Subcutaneous abdominal adipose tissue (tissue), 5 donors: ENCODE measurements around the gene RNF112.

Experiments used
- H3K27ac ChIP-seq: one replicate; pipeline ENCODE4 v1.7.0; 2013; ENCODE audit warnings: low read depth, mild to moderate bottlenecking, inconsistent platforms, low read length, moderate library complexity
- H3K27me3 ChIP-seq, 5 donors: one replicate each; pipeline ENCODE4 v1.7.0; 2013; ENCODE audit warnings: low read length in 5 of 5, inconsistent platforms in 1 of 5; ENCODE audit not compliant: control insufficient read depth in 5 of 5, insufficient read depth in 4 of 5
- H3K36me3 ChIP-seq, 5 donors: one replicate each; pipeline ENCODE4 v1.7.0; 2013; ENCODE audit warnings: low read length in 5 of 5; ENCODE audit not compliant: control insufficient read depth in 5 of 5, insufficient read depth in 5 of 5
- H3K4me1 ChIP-seq, 5 donors: one replicate each; pipeline ENCODE4 v1.7.0; 2013; ENCODE audit warnings: low read length in 5 of 5, mild to moderate bottlenecking in 3 of 5, moderate library complexity in 1 of 5; ENCODE audit not compliant: control insufficient read depth in 5 of 5, insufficient read depth in 5 of 5
- H3K4me3 ChIP-seq, 5 donors: one replicate each; pipeline ENCODE4 v1.7.0; 2013; ENCODE audit warnings: low read length in 5 of 5, low read depth in 1 of 5
- H3K9ac ChIP-seq, 5 donors: one replicate each; pipeline ENCODE4 v1.7.0; 2013; ENCODE audit warnings: low read length in 5 of 5, mild to moderate bottlenecking in 4 of 5, moderate library complexity in 3 of 5
- H3K9me3 ChIP-seq, 5 donors: one replicate each; pipeline ENCODE4 v1.7.0; 2013; ENCODE audit warnings: low read length in 5 of 5; ENCODE audit not compliant: control insufficient read depth in 5 of 5
- donor health status: healthy.
- donor health status: healthy.
- donor health status: healthy.
- donor health status: healthy.
- donor health status: healthy.

The RNF112 gene

DNA sequence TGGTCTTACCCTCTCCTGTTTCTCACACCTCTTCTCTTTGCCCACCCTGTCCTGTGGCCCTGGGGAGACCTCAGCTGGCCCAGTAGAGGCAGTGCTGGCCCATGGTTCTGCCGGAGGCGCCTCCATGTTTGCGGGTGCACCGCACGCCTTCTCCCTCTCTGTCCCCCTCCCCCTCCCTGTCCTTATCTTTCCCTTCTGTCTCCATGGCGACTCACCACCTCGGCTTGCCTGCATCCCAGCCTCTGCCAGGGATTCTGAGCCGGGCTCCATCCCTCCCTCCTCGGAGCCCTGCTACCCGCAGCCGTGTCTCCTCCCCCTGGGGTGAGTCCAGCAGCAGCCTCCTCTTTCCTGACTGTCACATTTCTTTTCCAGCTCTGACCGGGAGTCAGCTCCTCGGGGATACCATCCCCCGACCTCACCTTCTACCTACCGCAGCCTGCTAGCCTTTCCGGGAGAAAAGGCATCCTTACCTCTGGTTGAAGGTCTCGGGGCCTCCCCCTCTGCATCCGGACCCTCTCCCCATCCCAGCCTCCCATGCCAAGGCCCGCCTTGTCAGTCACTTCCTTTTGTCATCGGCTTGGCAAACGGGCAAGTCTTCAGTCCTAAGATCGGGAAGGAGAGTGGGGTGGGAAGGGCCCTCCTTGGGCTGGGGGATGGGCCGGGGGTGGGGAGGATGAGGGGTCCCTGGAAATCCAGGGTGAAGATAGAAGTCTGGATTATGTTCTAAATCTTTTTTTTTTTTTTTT lies at the start of gene RNF112:
Gene RNF112, plus strand, starts transcription at position 358 of the 746 bp plus-strand sequence. Its CDS starts 177 bp downstream, at position 535.
- peak within 1 kb of the TSS in 1 of 5 donors; percentile 13 for H3K9ac ChIP-seq
- H3K9me3 ChIP-seq = no peaks in the 10 kb centered on the region
- peaks cover 0 to 13% (median 0%) of the 10 kb centered on the region in 5 donors for H3K4me1 ChIP-seq
- no peak within 1 kb of the TSS for H3K27ac ChIP-seq
- peak within 1 kb of the TSS in 2 of 5 donors; percentile 34 to 58 for H3K4me3 ChIP-seq
- H3K27me3 ChIP-seq = peaks cover 0 to 10% (median 3%) of the 10 kb centered on the region in 5 donors
- no peaks in the 10 kb centered on the region for H3K36me3 ChIP-seq

GRCh38 chr17:19361326-19361725 lies 49.7 kb upstream of the RNF112 start:
- H3K9ac ChIP-seq = peak overlapping the region in 1 of 5 donors; percentile 22
- H3K4me3 ChIP-seq = no peak overlapping the region
- H3K4me1 ChIP-seq = peaks cover 2 to 19% (median 15%) of the 10 kb centered on the region in 5 donors
- H3K36me3 ChIP-seq = peaks cover 0 to 4% (median 3%) of the 10 kb centered on the region in 5 donors
- no peaks in the 10 kb centered on the region for H3K9me3 ChIP-seq
- H3K27ac ChIP-seq = no peak overlapping the region
- no peaks in the 10 kb centered on the region for H3K27me3 ChIP-seq

GRCh38 chr17:19361944-19362276 lies 49.1 kb upstream of the RNF112 start:
- Histone ChIP-seq H3K4me1 (peaks cover 2 to 19% (median 15%) of the 10 kb centered on the region in 5 donors), H3K27ac (peak overlapping the region; percentile 67), H3K4me3 (peak overlapping the region; percentile 62 to 87 (median 82)), H3K9ac (peak overlapping the region in 3 of 5 donors; percentile 22 to 60 (median 56)), H3K36me3 (peaks cover 0 to 4% (median 0%) of the 10 kb centered on the region in 5 donors), H3K27me3 (no peaks in the 10 kb centered on the region), H3K9me3 (no peaks in the 10 kb centered on the region)

- Histone ChIP-seq H3K9ac (peak within 1 kb of the TSS in 3 of 5 donors; percentile 56 to 77 (median 60)), H3K27ac (peak within 1 kb of the TSS; percentile 67), H3K27me3 (no peaks in the 10 kb centered on the region)
Measured at GRCh38 chr17:19362277-19363113, 48.5 kb upstream of the RNF112 start, which contains the start of gene B9D1. Gene B9D1 (minus strand): TSS chr17:19362723. CDS start chr17:19362569, 154 bp downstream.

GRCh38 chr17:19363114-19363438 lies 48.0 kb upstream of the RNF112 start:
- no peak overlapping the region for H3K27ac ChIP-seq
- H3K36me3 ChIP-seq = no peaks in the 10 kb centered on the region
- no peaks in the 10 kb centered on the region for H3K9me3 ChIP-seq
- H3K4me3 ChIP-seq = peak overlapping the region in 4 of 5 donors; percentile 79 to 87 (median 82)
- peak overlapping the region in 1 of 5 donors; percentile 53 for H3K9ac ChIP-seq
- H3K4me1 ChIP-seq = peaks cover 2 to 19% (median 15%) of the 10 kb centered on the region in 5 donors
- no peaks in the 10 kb centered on the region for H3K27me3 ChIP-seq

More at GRCh38 chr17:19362277-19363113, 48.5 kb upstream of the RNF112 start, which contains the start of gene B9D1:
- Histone ChIP-seq H3K4me3 (peak within 1 kb of the TSS; percentile 62 to 87 (median 82)), H3K9me3 (no peaks in the 10 kb centered on the region), H3K4me1 (peaks cover 2 to 19% (median 15%) of the 10 kb centered on the region in 5 donors), H3K36me3 (peaks cover 0 to 3% (median 0%) of the 10 kb centered on the region in 5 donors)

DNA sequence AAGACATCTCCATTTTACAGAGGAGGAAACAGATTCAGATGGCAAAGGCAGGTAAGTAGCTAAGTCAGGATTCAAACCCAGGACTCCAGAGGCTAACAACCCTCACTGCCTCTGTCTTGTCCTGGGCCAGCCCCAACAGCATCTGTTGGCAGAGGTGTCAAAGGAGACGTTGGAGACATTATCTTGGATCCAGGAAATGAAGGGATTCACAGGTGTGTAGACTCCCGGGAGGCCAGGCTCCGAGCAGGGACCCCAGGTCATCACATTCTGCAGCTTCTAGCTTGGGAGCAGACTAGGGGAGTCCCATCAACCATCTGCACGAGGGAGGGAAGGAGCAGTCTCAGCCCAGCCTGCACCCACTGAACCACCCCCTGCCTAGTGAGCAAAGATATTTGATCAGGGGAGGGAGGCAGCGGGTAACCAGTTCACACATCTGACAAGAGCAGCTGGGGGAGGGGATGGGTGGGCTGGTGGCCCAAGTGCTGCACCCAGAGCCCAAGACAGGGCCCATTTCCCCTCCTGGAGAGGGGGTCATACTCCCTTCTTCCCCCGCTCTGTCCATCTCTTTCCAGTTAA lies 47.5 kb upstream of the RNF112 start:
- peaks cover 2 to 19% (median 15%) of the 10 kb centered on the region in 5 donors for H3K4me1 ChIP-seq
- H3K36me3 ChIP-seq = no peaks in the 10 kb centered on the region
- H3K27ac ChIP-seq = no peak overlapping the region
- H3K4me3 ChIP-seq = no peak overlapping the region
- no peak overlapping the region for H3K9ac ChIP-seq
- no peaks in the 10 kb centered on the region for H3K9me3 ChIP-seq
- no peaks in the 10 kb centered on the region for H3K27me3 ChIP-seq

GRCh38 chr17:19364699-19365498 lies 46.1 kb upstream of the RNF112 start:
- Histone ChIP-seq H3K9me3 (no peaks in the 10 kb centered on the region), H3K27ac (no peak overlapping the region), H3K4me1 (peaks cover 2 to 19% (median 16%) of the 10 kb centered on the region in 5 donors), H3K36me3 (no peaks in the 10 kb centered on the region), H3K27me3 (no peaks in the 10 kb centered on the region), H3K9ac (no peak overlapping the region), H3K4me3 (no peak overlapping the region)

DNA sequence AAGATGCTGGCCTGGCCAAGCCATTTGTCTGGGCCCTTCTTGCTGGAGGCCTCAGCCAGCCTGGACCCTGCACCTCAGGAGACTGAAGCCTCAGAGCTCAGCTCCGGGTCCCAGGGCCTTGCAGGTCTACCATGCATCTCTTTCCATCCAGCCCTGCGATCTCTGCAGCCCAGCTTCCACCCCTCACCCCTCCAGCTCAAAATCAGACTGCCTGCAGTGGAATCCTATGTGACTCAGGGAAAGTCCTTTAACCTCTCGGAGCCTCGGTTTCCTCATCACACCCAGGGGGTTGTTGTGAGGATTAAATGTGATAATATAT lies 45.6 kb upstream of the RNF112 start:
- H3K4me3 ChIP-seq = no peak overlapping the region
- peaks cover 6 to 24% (median 22%) of the 10 kb centered on the region in 5 donors for H3K4me1 ChIP-seq
- H3K9me3 ChIP-seq = no peaks in the 10 kb centered on the region
- no peak overlapping the region for H3K9ac ChIP-seq
- no peaks in the 10 kb centered on the region for H3K27me3 ChIP-seq
- H3K36me3 ChIP-seq = no peaks in the 10 kb centered on the region
- no peak overlapping the region for H3K27ac ChIP-seq

- Histone ChIP-seq H3K4me1 (peaks cover 11 to 30% (median 28%) of the 10 kb centered on the region in 5 donors), H3K4me3 (no peak overlapping the region), H3K27me3 (no peaks in the 10 kb centered on the region), H3K9me3 (no peaks in the 10 kb centered on the region), H3K27ac (no peak overlapping the region), H3K36me3 (no peaks in the 10 kb centered on the region), H3K9ac (no peak overlapping the region)
Measured at GRCh38 chr17:19365833-19366636, 45.0 kb upstream of the RNF112 start.
